RCC 7860 (cell line): ENCODE measurements around the gene RLF.
A peak's percentile ranks its signal among the peaks of the same experiment; 100 is the strongest.

Experiments used
- DNase-seq: peaks from one replicate; pipeline ENCODE4 v3.0.0-alpha.2; 2015; ENCODE audit warnings: low spot score
- FAIRE-seq: peaks from 2 replicates; lab custom pipeline; 2012; peaks lifted over from hg19 to GRCh38; lab: Jason Lieb, UNC

Gene RLF

DNA sequence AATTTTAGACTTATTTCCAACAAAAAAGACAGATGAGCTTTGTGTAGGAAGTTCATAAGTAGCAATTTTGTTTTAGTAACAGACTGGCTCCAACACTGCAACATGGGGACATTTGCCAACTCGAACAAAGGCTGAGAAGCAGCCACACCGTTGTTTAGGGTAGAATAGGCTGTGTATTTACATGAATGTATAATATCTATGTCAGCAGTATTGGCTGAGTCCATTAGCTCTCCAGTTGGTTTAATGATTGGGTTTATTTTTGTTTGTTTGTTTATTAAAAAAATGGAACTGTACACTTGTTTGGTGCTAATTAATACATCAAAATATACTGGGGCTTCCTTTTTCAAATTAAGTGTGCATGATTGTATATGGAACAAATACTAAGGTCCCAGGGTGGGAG lies 79.2 kb downstream of the RLF start:
- DNase-seq: no peak
- FAIRE-seq: no peak

DNA sequence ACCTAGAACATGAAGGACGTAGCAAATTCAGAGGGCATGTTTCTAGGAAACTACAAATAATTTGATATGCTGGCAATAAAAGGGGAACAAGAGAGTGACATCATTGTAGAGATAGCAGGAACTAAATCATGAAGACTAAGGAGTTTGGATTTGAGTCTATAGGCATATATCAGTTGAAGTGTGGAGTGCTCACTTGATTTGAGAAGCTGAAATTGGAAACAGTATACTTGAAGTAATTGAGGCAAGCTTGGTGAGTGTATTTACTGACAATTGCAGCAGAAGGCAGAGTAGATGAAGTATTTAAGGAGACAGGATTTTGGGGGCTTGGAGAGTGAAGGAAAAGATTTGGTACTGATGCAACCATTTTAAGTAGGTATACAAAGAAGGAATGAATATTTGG lies 80.2 kb downstream of the RLF start:
- DNase-seq (no peak), FAIRE-seq (no peak)

- DNase-seq: no peak
- FAIRE-seq: no peak
Observed at GRCh38 chr1:40243351-40243750, 82.2 kb downstream of the RLF start.

DNA sequence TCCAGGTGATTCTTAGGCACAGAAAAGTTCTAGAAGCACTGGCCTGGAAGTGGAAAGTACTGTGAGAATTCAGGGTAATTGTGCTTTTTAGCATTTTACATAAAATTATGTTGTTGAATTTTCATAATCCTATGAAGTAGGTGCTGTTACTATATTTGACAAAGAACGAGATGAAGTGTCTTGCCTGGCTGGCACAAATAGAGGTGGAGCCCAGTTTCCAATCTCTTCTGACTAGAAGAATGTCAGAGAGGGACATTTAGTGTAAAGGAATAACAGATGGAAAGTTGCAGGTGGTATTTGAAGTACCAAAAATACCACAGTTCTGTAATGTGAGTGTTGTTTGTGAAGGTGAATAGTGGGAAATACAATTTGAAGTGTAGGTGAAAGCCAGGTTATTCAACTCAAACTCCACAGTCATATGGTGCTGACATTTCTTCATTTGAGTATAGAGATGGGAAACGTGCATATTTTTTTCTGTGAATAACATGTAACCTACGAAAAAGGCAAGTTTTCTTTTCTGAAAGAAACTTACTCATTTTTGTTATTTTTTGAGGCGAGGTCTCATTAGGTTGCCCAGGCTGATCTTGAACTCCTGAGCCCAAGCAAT lies 83.1 kb downstream of the RLF start:
- FAIRE-seq (no peak), DNase-seq (no peak)

DNA sequence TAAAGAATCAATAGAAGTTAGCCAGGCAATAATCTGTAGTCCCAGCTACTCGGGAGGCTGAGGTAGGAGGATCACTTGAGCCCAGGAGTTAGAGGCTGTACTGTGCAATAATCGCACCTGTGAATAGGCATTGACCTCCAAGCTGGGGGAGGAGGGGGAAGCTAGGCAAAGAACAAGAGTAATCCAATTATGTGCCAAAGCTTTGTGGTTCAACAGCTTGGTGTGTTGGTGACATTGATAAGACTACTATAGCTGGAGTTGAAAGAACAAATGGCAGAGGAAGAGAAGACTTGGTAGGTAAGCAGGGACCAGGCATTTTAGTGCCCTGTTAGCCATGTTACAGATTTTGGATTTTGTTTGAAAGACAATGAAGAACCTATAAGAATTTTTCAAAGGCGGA lies 84.5 kb downstream of the RLF start:
- no peak for DNase-seq
- no peak for FAIRE-seq

DNA sequence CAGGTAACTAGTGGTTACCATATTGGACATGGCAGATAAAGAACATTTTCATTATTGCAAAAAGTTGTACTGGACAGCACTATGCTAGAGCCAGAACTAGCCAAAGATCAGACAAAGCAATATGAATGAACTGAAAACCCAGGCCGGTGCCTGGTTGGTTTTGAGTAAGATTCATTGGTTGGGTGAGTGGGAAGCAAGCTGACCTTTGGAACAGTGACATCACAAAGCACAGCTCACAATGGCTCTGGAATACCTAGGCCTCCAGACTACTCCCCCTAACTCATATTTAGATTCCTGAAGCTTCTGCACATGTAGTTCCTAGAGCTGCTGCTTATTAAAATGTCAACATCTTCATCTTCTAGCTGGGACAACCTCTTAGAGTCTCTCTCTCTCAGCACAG lies 86.5 kb downstream of the RLF start, which contains the start of gene TMCO2:
Gene TMCO2, plus strand, starts transcription at position 283 of the 400 bp plus-strand sequence. Its CDS starts 57 bp downstream, at position 340.
- no peak for DNase-seq
- FAIRE-seq: no peak

GRCh38 chr1:40248412-40248811 lies 87.2 kb downstream of the RLF start:
- no peak for DNase-seq
- FAIRE-seq: no peak

DNA sequence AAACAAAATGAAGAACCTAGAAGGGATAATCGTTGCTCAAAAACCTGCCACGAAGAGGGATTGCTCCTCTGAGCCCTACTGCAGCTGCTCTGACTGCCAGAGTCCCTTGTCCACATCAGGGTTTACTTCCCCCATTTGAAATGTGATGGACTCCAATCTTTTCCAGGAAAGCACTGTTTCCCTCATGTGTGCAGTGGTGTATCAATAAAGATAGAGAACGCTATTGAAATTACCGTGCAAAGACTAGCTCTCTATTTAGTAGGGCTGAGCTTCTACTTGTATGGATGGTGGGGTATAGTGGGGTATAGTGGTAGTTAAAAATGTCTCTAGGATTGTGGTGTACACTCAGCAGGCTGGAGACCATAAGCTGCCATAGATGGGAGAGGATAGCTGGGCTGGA lies 90.3 kb downstream of the RLF start:
- DNase-seq (no peak), FAIRE-seq (no peak)

DNA sequence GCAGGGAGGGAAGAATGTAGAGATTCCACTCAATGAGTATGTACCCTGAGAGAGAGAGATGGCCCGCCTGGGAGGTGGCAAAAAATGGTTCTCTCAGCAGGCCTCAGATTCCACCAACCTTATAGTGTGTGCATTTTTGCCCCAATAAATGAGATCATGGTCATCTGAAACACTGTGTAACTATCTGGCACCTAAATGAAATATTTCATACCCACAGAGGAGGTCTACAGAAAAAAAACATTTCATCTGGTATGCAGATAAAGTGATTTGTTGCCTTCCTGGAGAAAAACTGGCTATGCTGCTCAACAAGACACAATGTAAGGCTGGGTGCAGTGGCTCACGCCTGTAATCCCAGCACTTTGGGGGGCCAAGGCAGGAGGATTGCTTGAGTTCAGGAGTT lies 91.4 kb downstream of the RLF start:
- no peak for FAIRE-seq
- DNase-seq: no peak

GRCh38 chr1:40255231-40255630 lies 94.0 kb downstream of the RLF start:
- DNase-seq (no peak), FAIRE-seq (no peak)

GRCh38 chr1:40256401-40257084 lies 95.4 kb downstream of the RLF start:
- DNase-seq (no peak), FAIRE-seq (peak; percentile 17)

GRCh38 chr1:40257313-40257687 lies 96.1 kb downstream of the RLF start:
- DNase-seq (no peak), FAIRE-seq (no peak)

- FAIRE-seq (peak; percentile 83), DNase-seq (peak; percentile 94)
Observed at GRCh38 chr1:40257688-40258444, 96.7 kb downstream of the RLF start, which contains the start of gene ZMPSTE24. TSS of gene ZMPSTE24 (plus strand) at chr1:40258236. CDS start at chr1:40258272, 36 bp downstream.

- DNase-seq (no peak), FAIRE-seq (no peak)
Observed at GRCh38 chr1:40258445-40258769, 97.2 kb downstream of the RLF start.

DNA sequence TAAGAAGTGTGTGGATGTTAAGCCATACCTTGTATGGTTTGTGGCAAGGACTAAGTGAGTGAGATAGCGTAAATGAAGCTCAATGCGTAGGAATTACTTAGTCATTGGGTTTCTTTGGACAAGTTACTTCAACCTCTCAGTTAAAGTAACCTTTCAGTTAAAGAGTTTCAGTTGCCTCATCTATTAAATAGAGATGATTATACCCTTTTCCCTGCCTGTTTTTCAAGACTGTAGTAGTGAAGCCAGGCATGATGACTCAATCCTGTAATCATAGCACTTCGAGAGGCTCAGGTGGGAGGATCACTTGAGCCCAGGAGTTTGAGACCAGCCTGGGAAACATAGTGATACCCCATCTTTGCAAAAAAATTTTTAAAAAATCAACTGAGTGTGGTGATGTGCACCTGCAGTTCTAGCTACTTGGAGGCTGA lies 103.2 kb downstream of the RLF start:
- no peak for FAIRE-seq
- DNase-seq: no peak

- DNase-seq: no peak
- no peak for FAIRE-seq
Observed at GRCh38 chr1:40265298-40265697, 104.1 kb downstream of the RLF start.

DNA sequence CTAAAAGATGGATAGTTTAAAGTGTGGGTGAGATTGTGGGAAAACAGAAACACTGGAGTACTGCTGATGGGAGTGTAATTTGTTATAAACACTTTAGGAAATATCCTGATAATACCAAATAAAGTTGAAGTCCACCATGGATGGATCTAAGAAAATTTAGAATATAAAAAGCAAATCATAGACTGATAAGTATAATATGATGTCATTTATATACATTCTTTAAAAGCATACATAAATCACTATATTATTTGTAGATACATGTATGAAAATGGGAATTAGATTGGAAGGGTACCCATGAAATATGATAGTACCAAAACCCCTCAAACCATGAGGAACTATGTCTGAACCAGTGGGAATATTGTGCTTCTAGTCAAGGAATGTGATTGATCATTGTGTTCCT lies 104.7 kb downstream of the RLF start:
- DNase-seq (no peak), FAIRE-seq (no peak)

GRCh38 chr1:40266786-40267535 lies 105.8 kb downstream of the RLF start:
- DNase-seq (no peak), FAIRE-seq (peak; percentile 5)

GRCh38 chr1:40267767-40268187 lies 106.6 kb downstream of the RLF start:
- FAIRE-seq (peak; percentile 87), DNase-seq (peak; percentile 65)

GRCh38 chr1:40268211-40268610 lies 107.0 kb downstream of the RLF start:
- DNase-seq (no peak), FAIRE-seq (no peak)

GRCh38 chr1:40270152-40270834 lies 109.1 kb downstream of the RLF start:
- DNase-seq (peak; percentile 34), FAIRE-seq (peak; percentile 71)
